SU-DHL-6 (cell line): Measurements from ENCODE around the gene ADAM10.

ENCODE experiments used
- H2AFZ ChIP-seq: fragments of 200-600 bp; sonication (generic); 2 replicates; pipeline ENCODE4 v1.6.1; 2014; ENCODE audit warnings: low read depth, mild to moderate bottlenecking, moderate library complexity, mixed read lengths, antibody characterized with exemption, low read length; ENCODE audit not compliant: severe bottlenecking
- H3F3A ChIP-seq: fragments of 200-600 bp; shearing (Covaris generic); 2 replicates; pipeline ENCODE4 v1.6.0; 2016; ENCODE audit warnings: antibody characterized with exemption, mild to moderate bottlenecking; ENCODE audit not compliant: insufficient read depth
- H3K27ac ChIP-seq: fragments of 200-600 bp; sonication (generic); 2 replicates; pipeline ENCODE4 v1.5.1; 2016; ENCODE audit warnings: low read depth, mild to moderate bottlenecking, low read length, moderate library complexity, mixed read lengths
- H3K27me3 ChIP-seq: fragments of 200-600 bp; sonication (generic), shearing (Covaris generic); 2 replicates; pipeline ENCODE4 v1.6.0; 2014; ENCODE audit warnings: mild to moderate bottlenecking, low read length
- H3K36me3 ChIP-seq: fragments of 200-600 bp; sonication (generic); 2 replicates; pipeline ENCODE4 v1.6.1; 2014; ENCODE audit warnings: mild to moderate bottlenecking, low read length, mixed read lengths
- H3K4me2 ChIP-seq: fragments of 300-600, 200-600 bp; shearing (Covaris generic), sonication (generic); 2 replicates; pipeline ENCODE4 v1.6.0; 2014; ENCODE audit warnings: low read length, low read depth, mild to moderate bottlenecking; ENCODE audit not compliant: poor library complexity, severe bottlenecking
- H3K4me3 ChIP-seq: fragments of 200-600 bp; sonication (generic); 2 replicates; pipeline ENCODE4 v1.5.1; 2014; ENCODE audit warnings: antibody characterized with exemption, low read length, mild to moderate bottlenecking, mixed read lengths; ENCODE audit not compliant: insufficient read depth, poor library complexity, severe bottlenecking
- H3K79me2 ChIP-seq: fragments of 200-600 bp; sonication (generic); 2 replicates; pipeline ENCODE4 v1.6.1; 2014; ENCODE audit warnings: mild to moderate bottlenecking, low read length, moderate library complexity; ENCODE audit not compliant: insufficient read depth
- H3K9ac ChIP-seq: fragments of 200-600 bp; sonication (generic); 2 replicates; pipeline ENCODE4 v1.7.0; 2014; ENCODE audit warnings: mild to moderate bottlenecking, low read length
- H3K9me2 ChIP-seq: fragments of 200-600 bp; sonication (generic); replicated peaks from 2 replicates; pipeline ENCODE4 v1.6.1; 2014; ENCODE audit warnings: low read length; ENCODE audit not compliant: insufficient read depth
- H3K9me3 ChIP-seq: fragments of 200-600 bp; sonication (generic); 2 replicates; pipeline ENCODE4 v1.6.1; 2014; ENCODE audit warnings: low read length, mixed read lengths; ENCODE audit not compliant: insufficient read depth
- H4K20me1 ChIP-seq: fragments of 200-600 bp; sonication (generic); 2 replicates; pipeline ENCODE4 v1.6.1; 2014; ENCODE audit warnings: low read depth, mild to moderate bottlenecking, antibody characterized with exemption, low read length, moderate library complexity, mixed read lengths
- EZH2phosphoT487 ChIP-seq: fragments of 200-600 bp; sonication (generic), shearing (Covaris generic); conservative IDR thresholded peaks from 2 replicates; pipeline ENCODE4 v1.6.1; 2018; ENCODE audit warnings: mild to moderate bottlenecking, antibody characterized with exemption, low read length, moderate library complexity, mixed read lengths
- TF ChIP-seq, protein P1 (sequence below): fragments of 200-600 bp; sonication (generic); IDR thresholded peaks from one replicate; pipeline ENCODE4 v1.5.1; 2017; ENCODE audit warnings: antibody characterized with exemption, mild to moderate bottlenecking, low read length, moderate library complexity; ENCODE audit not compliant: insufficient read depth, poor library complexity, severe bottlenecking

ADAM10 gene

DNA sequence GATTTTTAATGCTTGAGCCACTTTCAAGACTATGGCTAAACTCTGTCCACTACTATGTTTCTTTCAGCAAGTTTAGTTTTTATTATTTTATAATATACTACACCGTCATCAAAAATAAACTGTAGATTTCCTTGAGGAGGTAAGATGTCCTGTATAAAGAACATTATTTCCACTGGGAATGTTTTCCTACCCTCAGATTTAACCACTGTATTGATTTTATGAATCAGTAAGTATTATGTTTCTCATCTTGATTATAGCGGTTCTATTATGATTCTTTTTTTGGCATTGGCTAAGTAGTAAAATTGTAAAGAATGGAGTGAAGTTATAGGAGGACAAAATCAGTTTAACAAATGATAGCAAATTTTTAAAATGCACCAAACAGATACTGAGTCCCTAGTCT is 44.4 kb downstream of the ADAM10 start:
- Histone ChIP-seq H3K9me2 (no peaks in the 10 kb centered on the region), H3K4me2 (no peak overlapping the region), H3K36me3 (peaks cover 13% of the 10 kb centered on the region), H3K9ac (no peak overlapping the region), H3K27me3 (no peaks in the 10 kb centered on the region), H3K4me3 (no peak overlapping the region), H3F3A (no peaks in the 10 kb centered on the region), H2AFZ (no peak overlapping the region), H4K20me1 (no peaks in the 10 kb centered on the region), H3K27ac (no peak overlapping the region), H3K79me2 (peaks cover 33% of the 10 kb centered on the region; the same call in 1 of the 2 replicates), H3K9me3 (no peaks in the 10 kb centered on the region)
- TF ChIP-seq EZH2phosphoT487 = no peak
- TF ChIP-seq, protein P1, sequence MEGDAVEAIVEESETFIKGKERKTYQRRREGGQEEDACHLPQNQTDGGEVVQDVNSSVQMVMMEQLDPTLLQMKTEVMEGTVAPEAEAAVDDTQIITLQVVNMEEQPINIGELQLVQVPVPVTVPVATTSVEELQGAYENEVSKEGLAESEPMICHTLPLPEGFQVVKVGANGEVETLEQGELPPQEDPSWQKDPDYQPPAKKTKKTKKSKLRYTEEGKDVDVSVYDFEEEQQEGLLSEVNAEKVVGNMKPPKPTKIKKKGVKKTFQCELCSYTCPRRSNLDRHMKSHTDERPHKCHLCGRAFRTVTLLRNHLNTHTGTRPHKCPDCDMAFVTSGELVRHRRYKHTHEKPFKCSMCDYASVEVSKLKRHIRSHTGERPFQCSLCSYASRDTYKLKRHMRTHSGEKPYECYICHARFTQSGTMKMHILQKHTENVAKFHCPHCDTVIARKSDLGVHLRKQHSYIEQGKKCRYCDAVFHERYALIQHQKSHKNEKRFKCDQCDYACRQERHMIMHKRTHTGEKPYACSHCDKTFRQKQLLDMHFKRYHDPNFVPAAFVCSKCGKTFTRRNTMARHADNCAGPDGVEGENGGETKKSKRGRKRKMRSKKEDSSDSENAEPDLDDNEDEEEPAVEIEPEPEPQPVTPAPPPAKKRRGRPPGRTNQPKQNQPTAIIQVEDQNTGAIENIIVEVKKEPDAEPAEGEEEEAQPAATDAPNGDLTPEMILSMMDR = no peak

DNA sequence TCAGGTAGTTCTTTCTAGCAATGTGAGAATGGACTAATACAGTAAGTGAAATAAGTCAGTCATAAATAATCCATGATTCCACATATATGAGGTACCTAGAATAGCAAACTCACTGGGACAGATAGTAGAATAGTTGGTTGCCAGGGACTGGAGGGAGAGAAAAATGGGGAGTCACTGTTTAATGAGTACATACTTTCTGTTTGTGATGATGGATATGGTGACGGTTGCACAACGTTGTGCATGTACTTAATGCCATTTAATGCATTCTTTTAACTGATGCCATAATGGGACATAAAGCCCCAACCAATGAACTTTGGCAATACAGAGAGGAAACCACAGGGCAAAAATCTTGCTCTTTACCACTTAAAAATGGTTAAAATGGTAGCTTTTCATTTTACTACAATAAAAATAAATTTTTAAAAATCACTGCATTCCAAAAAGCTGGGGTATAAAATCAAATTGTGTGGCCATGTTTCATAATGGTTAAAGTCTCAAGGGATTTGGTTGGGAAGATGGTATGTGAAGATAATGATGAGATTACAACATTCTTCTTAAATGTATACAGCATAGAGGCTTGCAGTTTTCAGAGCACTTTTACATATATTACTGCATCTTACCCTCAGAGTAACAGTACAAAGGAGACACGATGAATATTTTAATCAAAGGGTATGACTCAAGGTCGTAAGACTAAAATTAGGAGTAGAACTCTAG is 45.2 kb downstream of the ADAM10 start:
- TF ChIP-seq, protein P1 = no peak
- no peak for TF ChIP-seq EZH2phosphoT487
- peaks cover 13% of the 10 kb centered on the region for H3K36me3 ChIP-seq
- H3K9me3 ChIP-seq = no peaks in the 10 kb centered on the region
- no peaks in the 10 kb centered on the region for H3K27me3 ChIP-seq
- no peak overlapping the region for H2AFZ ChIP-seq
- peaks cover 41% of the 10 kb centered on the region; the same call in 1 of the 2 replicates for H3K79me2 ChIP-seq
- H3K4me3 ChIP-seq = no peak overlapping the region
- H3K9ac ChIP-seq = no peak overlapping the region
- no peaks in the 10 kb centered on the region for H3K9me2 ChIP-seq
- no peaks in the 10 kb centered on the region for H3F3A ChIP-seq
- no peak overlapping the region for H3K4me2 ChIP-seq
- no peak overlapping the region for H3K27ac ChIP-seq
- no peaks in the 10 kb centered on the region for H4K20me1 ChIP-seq

DNA sequence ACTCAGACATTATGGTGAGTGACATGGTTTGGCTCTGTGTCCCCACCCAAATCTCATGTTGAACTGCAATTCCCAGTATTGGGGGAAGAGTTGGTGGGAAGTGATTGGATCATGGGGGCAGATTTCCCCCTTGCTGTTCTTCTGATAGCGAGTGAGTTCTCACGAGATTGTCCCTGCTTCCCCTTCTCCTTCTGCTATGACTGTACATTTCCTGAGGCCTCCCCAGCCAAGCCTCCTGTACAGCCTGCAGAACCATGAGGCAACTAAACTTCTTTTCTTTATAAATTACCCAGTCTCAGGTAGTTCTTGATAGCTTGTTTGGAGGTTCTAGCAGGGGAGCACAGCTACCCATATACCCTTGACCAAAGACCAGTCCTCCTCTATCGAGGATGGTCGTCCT is 45.9 kb downstream of the ADAM10 start:
- no peaks in the 10 kb centered on the region for H3F3A ChIP-seq
- H3K27me3 ChIP-seq = no peaks in the 10 kb centered on the region
- H3K36me3 ChIP-seq = peaks cover 13% of the 10 kb centered on the region
- no peak overlapping the region for H3K27ac ChIP-seq
- no peak overlapping the region for H3K4me2 ChIP-seq
- no peak for TF ChIP-seq EZH2phosphoT487
- TF ChIP-seq, protein P1 = no peak
- no peaks in the 10 kb centered on the region for H3K9me3 ChIP-seq
- no peak overlapping the region for H2AFZ ChIP-seq
- H4K20me1 ChIP-seq = no peaks in the 10 kb centered on the region
- H3K4me3 ChIP-seq = no peak overlapping the region
- H3K9me2 ChIP-seq = no peaks in the 10 kb centered on the region
- H3K79me2 ChIP-seq = peaks cover 42% of the 10 kb centered on the region
- no peak overlapping the region for H3K9ac ChIP-seq
